A673 (cell line): ENCODE results near the gene CDK2. TPM values are rescaled to one million over a fixed set of nuclear protein-coding genes. Genes with fewer than 3 reads are reported as not detected.

ENCODE experiments used
- BruUV-seq: library from RNA; stranded (reverse); fragments of 400-500 nt; replicated peaks from 2 replicates; lab custom pipeline; 2021; lab: Mats Ljungman, UMichigan
- CTCF ChIA-PET: fragments of 300-600 bp; sonication (Branson Sonifier 250); formaldehyde crosslinking; loops from one replicate; lab custom pipeline; 2022; ENCODE audit warnings: antibody characterized with exemption; lab: Charles Lee
- POLR2A ChIA-PET: fragments of 300-600 bp; sonication (Branson Sonifier 250); formaldehyde crosslinking; loops from one replicate; lab custom pipeline; 2022; ENCODE audit warnings: antibody characterized with exemption; ENCODE audit not compliant: low non-redundant PET; lab: Charles Lee
- DNase-seq: peaks from one replicate; pipeline ENCODE4 v3.0.0-alpha.2; 2015; ENCODE audit warnings: low spot score
- H3K27ac ChIP-seq: fragments of 200-600 bp; sonication (generic); 2 replicates; pipeline ENCODE4 v1.5.1; 2016; ENCODE audit warnings: mixed run types, low read depth, mild to moderate bottlenecking, mixed read lengths, antibody characterized with exemption, low read length; ENCODE audit not compliant: poor library complexity, severe bottlenecking
- H3K27me3 ChIP-seq: fragments of 200-600 bp; sonication (generic); replicated peaks from 2 replicates; pipeline ENCODE4 v1.6.1; 2017; ENCODE audit warnings: mixed run types, low read depth, mild to moderate bottlenecking, mixed read lengths, antibody characterized with exemption, low read length; ENCODE audit not compliant: insufficient read depth, poor library complexity
- H3K36me3 ChIP-seq: fragments of 200-600 bp; sonication (generic); 2 replicates; pipeline ENCODE4 v1.6.1; 2016; ENCODE audit warnings: mixed run types, mild to moderate bottlenecking, mixed read lengths, antibody characterized with exemption, low read length; ENCODE audit not compliant: insufficient read depth, poor library complexity, severe bottlenecking
- H3K4me1 ChIP-seq: fragments of 200-600 bp; sonication (generic); 2 replicates; pipeline ENCODE4 v1.6.1; 2017; ENCODE audit warnings: mixed run types, mild to moderate bottlenecking, mixed read lengths, antibody characterized with exemption, low read length; ENCODE audit not compliant: insufficient read depth, poor library complexity, severe bottlenecking
- H3K4me3 ChIP-seq: fragments of 200-600 bp; sonication (generic); 2 replicates; pipeline ENCODE4 v1.5.1; 2016; ENCODE audit warnings: low read depth, mixed run types, mild to moderate bottlenecking, mixed read lengths, low read length; ENCODE audit not compliant: poor library complexity, severe bottlenecking
- H3K9me3 ChIP-seq: fragments of 200-600 bp; sonication (generic); 2 replicates; pipeline ENCODE4 v1.6.1; 2016; ENCODE audit warnings: mixed run types, low read depth, mild to moderate bottlenecking, mixed read lengths, antibody characterized with exemption, low read length; ENCODE audit not compliant: poor library complexity, severe bottlenecking
- CTCF ChIP-seq: fragments of 300-800, 200-600 bp; sonication (generic); conservative IDR thresholded peaks from 2 replicates; pipeline ENCODE4 v1.5.1; 2017; ENCODE audit warnings: low read depth, mild to moderate bottlenecking, antibody characterized with exemption, low read length, moderate library complexity, mixed read lengths
- EZH2 ChIP-seq: fragments of 200-600 bp; sonication (generic); IDR thresholded peaks from 2 replicates; pipeline ENCODE4 v1.6.1; 2017; ENCODE audit warnings: borderline replicate concordance, low read depth, mild to moderate bottlenecking, mixed read lengths, antibody characterized with exemption, low read length; ENCODE audit not compliant: poor library complexity, severe bottlenecking
- intact Hi-C: fragments of 100-400 bp; cut with micrococcal nuclease; formaldehyde crosslinking; loops from one replicate; pipeline ENCODE4 v1.10.0; 2022; ENCODE audit not compliant: unreplicated experiment
- total RNA-seq: library from RNA; stranded (reverse); gene quantifications from 2 replicates; pipeline ENCODE4 v1.2.3, GENCODE V29; 2021

The CDK2 gene
- total RNA-seq, 1 experiment from 2014 or later, result 103 TPM

DNA sequence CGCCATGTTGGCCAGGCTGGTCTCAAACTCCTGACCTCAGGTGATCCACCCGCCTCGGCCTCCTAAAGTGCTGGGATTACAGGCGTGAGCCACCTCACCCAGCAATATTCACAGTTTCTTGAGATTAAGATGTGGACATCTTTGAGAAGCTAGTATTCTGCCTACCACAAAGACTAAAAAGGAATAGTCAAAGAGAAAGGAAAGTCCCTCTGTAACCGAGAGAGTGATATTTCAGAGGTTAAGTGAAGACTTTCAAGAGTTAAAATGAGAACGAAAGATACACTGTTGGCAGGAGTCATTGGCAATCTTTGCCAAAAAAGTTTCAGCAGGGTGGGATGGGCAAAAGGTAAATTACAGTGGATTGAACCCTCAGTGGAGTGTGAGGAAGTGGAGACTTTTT is 20.1 kb upstream of the CDK2 start:
- CTCF ChIA-PET, result no interaction called here
- Histone ChIP-seq H3K27me3 (no peaks in the 10 kb centered on the region), H3K27ac (no peak overlapping the region), H3K36me3 (no peaks in the 10 kb centered on the region), H3K9me3 (no peaks in the 10 kb centered on the region), H3K4me3 (no peak overlapping the region), H3K4me1 (no peaks in the 10 kb centered on the region)
- DNase-seq, result no peak
- intact Hi-C loops, result no loop called here
- POLR2A ChIA-PET, result no interaction called here
- TF ChIP-seq CTCF, result no peak
- no peak for TF ChIP-seq EZH2
- no TSS peak for BruUV-seq

- H3K27me3 ChIP-seq, result no peaks in the 10 kb centered on the region
- no peak overlapping the region for H3K27ac ChIP-seq
- ChIA-PET POLR2A (no interaction called here), CTCF (interaction anchor here (0.7 kb wide), 1 partner anchor 92 kb away, joined by 3 read pairs; no protein-coding TSS in a partner anchor)
- H3K4me3 ChIP-seq, result no peak overlapping the region
- no peaks in the 10 kb centered on the region for H3K9me3 ChIP-seq
- no peaks in the 10 kb centered on the region for H3K36me3 ChIP-seq
- DNase-seq, result no peak
- no peaks in the 10 kb centered on the region for H3K4me1 ChIP-seq
- intact Hi-C loops, result no loop called here
- no TSS peak for BruUV-seq
- TF ChIP-seq EZH2, result no peak
- TF ChIP-seq CTCF, result no peak
Measured at GRCh38 chr12:55955344-55955743, 11.3 kb upstream of the CDK2 start.

DNA sequence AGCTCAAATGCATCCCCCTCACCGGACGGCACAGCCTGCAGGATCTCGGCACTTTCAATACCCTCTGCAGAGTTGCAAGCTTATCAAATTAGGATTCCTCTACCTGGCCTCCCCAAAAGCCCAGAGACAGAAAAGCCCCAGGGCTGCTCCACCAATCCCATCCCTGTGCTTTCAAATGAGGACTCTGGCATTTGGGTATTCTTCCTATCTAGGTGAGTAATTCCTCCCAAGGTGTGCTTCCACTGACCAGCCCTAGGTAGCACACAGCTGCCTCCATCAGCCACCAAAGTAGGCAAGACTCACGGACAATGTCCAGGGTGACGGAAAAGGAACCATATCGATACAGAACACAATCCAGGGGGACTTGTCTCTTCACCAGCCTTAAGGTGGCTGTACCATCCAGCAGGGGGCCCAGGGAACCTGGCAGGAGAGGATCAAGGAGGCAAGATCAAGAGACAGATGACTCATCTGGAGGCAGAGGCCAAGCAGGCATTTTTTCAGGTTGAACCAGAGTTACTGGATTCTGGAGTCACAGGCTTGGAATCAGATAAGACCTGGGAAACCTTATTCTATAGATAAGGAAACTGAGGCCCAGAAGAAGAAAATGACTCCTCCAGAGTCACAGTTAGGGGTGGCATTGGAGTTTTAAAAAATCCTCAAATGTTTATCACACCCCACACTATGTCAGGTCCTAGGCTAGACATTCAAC is 10.7 kb upstream of the CDK2 start:
- intact Hi-C loops, result no loop called here
- Histone ChIP-seq H3K27ac (no peak overlapping the region), H3K4me3 (no peak overlapping the region), H3K4me1 (no peaks in the 10 kb centered on the region), H3K27me3 (no peaks in the 10 kb centered on the region), H3K9me3 (no peaks in the 10 kb centered on the region), H3K36me3 (no peaks in the 10 kb centered on the region)
- no peak for DNase-seq
- BruUV-seq, result no TSS peak
- POLR2A ChIA-PET, result no interaction called here
- TF ChIP-seq CTCF, result no peak; the same call in 1 of the 2 replicates
- no peak for TF ChIP-seq EZH2
- CTCF ChIA-PET, result interaction anchor here (0.6 to 1.0 kb wide), 2 partner anchors 16 to 214 kb away, joined by 4 to 5 read pairs; no protein-coding TSS in a partner anchor
